ENCODE measurements around the gene SLC25A5.

Gene SLC25A5

DNA sequence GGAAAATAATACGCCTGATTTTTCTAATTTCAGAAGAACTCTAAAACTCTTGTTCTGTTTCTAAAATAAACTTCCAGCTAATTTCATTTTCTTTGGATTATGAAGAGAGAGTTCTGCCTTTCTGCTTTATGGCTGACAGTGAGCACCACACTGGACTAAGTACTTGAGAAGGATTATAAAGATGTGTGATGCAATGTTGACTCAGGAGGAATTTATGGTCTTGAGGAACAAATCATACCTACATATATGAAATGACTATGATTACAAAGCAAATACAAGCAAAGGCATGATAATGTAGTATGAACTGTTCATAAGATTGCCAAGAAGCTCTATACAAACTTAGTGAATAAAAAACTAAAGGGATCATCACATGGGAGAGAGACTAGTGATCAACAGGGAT, 13.0 kb upstream of the SLC25A5 start:
- no peak overlapping the region for H4K8ac ChIP-seq (ENCODE audit: low read depth, low read length)
- no peak for DNase-seq (ENCODE audit: low spot score)
- H3K4me2 ChIP-seq (ENCODE audit: insufficient read depth, low read length, poor library complexity, severe bottlenecking), result no peak overlapping the region
- no peaks in the 10 kb centered on the region for H3K27me3 ChIP-seq (ENCODE audit: control insufficient read depth in 3 of 3, insufficient read depth in 3 of 3, low read depth in 1 of 3, low read length in 3 of 3)
- H2AK5ac ChIP-seq (ENCODE audit: low read depth, low read length), result no peak overlapping the region
- H3K4ac ChIP-seq (ENCODE audit: low read length), result no peak overlapping the region
- no peak overlapping the region for H2BK15ac ChIP-seq (ENCODE audit: low read length)
- no peak overlapping the region for H2AFZ ChIP-seq (ENCODE audit: low read length)
- no peaks in the 10 kb centered on the region for H3K9me3 ChIP-seq (replicated peaks in 1 of 2; ENCODE audit: control insufficient read depth in 2 of 2, insufficient read depth in 1 of 2, low read depth in 1 of 2, low read length in 2 of 2)
- H3K79me1 ChIP-seq (ENCODE audit: low read depth, low read length), result no peaks in the 10 kb centered on the region
- no peak overlapping the region for H2BK5ac ChIP-seq (ENCODE audit: low read length)
- no peak overlapping the region for H2BK120ac ChIP-seq (ENCODE audit: low read depth, low read length)
- no peak overlapping the region for H3K9ac ChIP-seq (ENCODE audit: low read depth, low read length, poor library complexity)
- no peak overlapping the region for H2BK12ac ChIP-seq (ENCODE audit: low read length)
- no peak overlapping the region for H3K23ac ChIP-seq (ENCODE audit: low read depth, low read length, poor library complexity)
- H3K4me1 ChIP-seq (ENCODE audit: control insufficient read depth in 2 of 2, insufficient read depth in 1 of 2, low read depth in 1 of 2, low read length in 2 of 2), result no peaks in the 10 kb centered on the region
- no peaks in the 10 kb centered on the region for H3K36me3 ChIP-seq (replicated peaks in 1 of 2; ENCODE audit: control insufficient read depth in 2 of 2, insufficient read depth in 2 of 2, low read length in 2 of 2)
- no peak overlapping the region for H3K27ac ChIP-seq (replicated peaks; ENCODE audit: low read length)
- H3K4me3 ChIP-seq (ENCODE audit: low read length in 2 of 2), result no peak overlapping the region
- no CpG with 5 or more reads among the region's 1 CpG for WGBS, 2 donors (ENCODE audit: extremely low coverage in 2 of 2, insufficient read length in 2 of 2, insufficient replicate concordance in 1 of 2)
- no peak overlapping the region for H3K18ac ChIP-seq (ENCODE audit: low read length)
- H4K91ac ChIP-seq (ENCODE audit: low read depth, low read length, poor library complexity), result no peak overlapping the region
- no peak overlapping the region for H3K14ac ChIP-seq (ENCODE audit: low read length)

DNA sequence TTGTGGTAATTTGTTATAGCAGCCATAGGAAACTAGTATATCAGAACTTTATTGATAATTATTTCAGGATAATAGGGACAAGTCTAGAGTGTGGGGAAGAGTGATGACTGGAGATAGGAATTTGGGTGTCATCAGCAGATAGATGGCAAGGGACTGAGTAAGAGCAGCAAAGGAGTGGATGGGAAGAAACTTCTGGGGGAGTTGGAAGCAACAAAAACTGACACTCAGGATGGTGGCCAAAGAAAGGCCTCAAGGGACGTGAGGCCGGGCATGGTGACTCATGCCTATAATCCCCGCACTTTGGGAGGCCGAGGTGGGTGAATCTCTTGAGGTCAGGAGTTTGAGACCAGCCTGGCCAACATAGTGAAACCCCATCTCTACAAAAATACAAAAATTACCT, 9.1 kb upstream of the SLC25A5 start:
- no peak overlapping the region for H4K91ac ChIP-seq (ENCODE audit: low read depth, low read length, poor library complexity)
- H3K14ac ChIP-seq (ENCODE audit: low read length), result no peak overlapping the region
- H3K27me3 ChIP-seq (ENCODE audit: control insufficient read depth in 3 of 3, insufficient read depth in 3 of 3, low read depth in 1 of 3, low read length in 3 of 3), result no peaks in the 10 kb centered on the region
- H2BK15ac ChIP-seq (ENCODE audit: low read length), result no peak overlapping the region
- no peaks in the 10 kb centered on the region for H3K4me1 ChIP-seq (ENCODE audit: control insufficient read depth in 2 of 2, insufficient read depth in 1 of 2, low read depth in 1 of 2, low read length in 2 of 2)
- H2BK5ac ChIP-seq (ENCODE audit: low read length), result no peak overlapping the region
- no peak overlapping the region for H3K23ac ChIP-seq (ENCODE audit: low read depth, low read length, poor library complexity)
- H2BK120ac ChIP-seq (ENCODE audit: low read depth, low read length), result no peak overlapping the region
- no peak overlapping the region for H2BK12ac ChIP-seq (ENCODE audit: low read length)
- WGBS, 2 donors (ENCODE audit: extremely low coverage in 2 of 2, insufficient read length in 2 of 2, insufficient replicate concordance in 1 of 2), result no CpG with 5 or more reads among the region's 4 CpGs
- H2AFZ ChIP-seq (ENCODE audit: low read length), result no peak overlapping the region
- no peak overlapping the region for H4K8ac ChIP-seq (ENCODE audit: low read depth, low read length)
- no peak overlapping the region for H3K4ac ChIP-seq (ENCODE audit: low read length)
- no peak overlapping the region for H3K4me2 ChIP-seq (ENCODE audit: insufficient read depth, low read length, poor library complexity, severe bottlenecking)
- no peak overlapping the region for H2AK5ac ChIP-seq (ENCODE audit: low read depth, low read length)
- DNase-seq (ENCODE audit: low spot score), result no peak
- no peaks in the 10 kb centered on the region for H3K36me3 ChIP-seq (replicated peaks in 1 of 2; ENCODE audit: control insufficient read depth in 2 of 2, insufficient read depth in 2 of 2, low read length in 2 of 2)
- H3K18ac ChIP-seq (ENCODE audit: low read length), result no peak overlapping the region
- no peaks in the 10 kb centered on the region for H3K79me1 ChIP-seq (ENCODE audit: low read depth, low read length)
- H3K9me3 ChIP-seq (replicated peaks in 1 of 2; ENCODE audit: control insufficient read depth in 2 of 2, insufficient read depth in 1 of 2, low read depth in 1 of 2, low read length in 2 of 2), result no peaks in the 10 kb centered on the region
- H3K9ac ChIP-seq (ENCODE audit: low read depth, low read length, poor library complexity), result no peak overlapping the region
- H3K27ac ChIP-seq (replicated peaks; ENCODE audit: low read length), result no peak overlapping the region
- H3K4me3 ChIP-seq (ENCODE audit: low read length in 2 of 2), result no peak overlapping the region

DNA sequence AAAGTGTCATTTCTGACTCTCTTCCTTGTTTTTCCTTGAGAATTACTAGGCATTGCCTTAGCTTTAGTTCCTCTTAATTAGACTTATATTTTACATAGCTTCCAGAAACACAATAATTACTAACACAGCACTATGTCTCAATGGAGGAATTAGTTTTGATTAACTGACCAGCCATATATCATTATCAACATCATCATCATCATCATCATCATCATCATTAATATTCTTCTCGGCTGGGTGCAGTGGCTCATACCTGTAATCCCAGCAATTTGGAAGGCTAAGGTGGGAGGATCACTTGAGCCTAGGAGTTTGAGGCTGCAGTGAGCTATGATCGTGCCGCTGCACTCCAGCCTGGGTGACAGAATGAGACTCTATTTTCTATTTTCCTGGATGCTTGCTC, 2.7 kb upstream of the SLC25A5 start:
- H3K23ac ChIP-seq (ENCODE audit: low read depth, low read length, poor library complexity), result no peak overlapping the region
- peaks cover 0 to 4% of the 10 kb centered on the region in 2 donors for H3K4me1 ChIP-seq (ENCODE audit: control insufficient read depth in 2 of 2, insufficient read depth in 1 of 2, low read depth in 1 of 2, low read length in 2 of 2)
- DNase-seq (ENCODE audit: low spot score), result no peak
- no peak overlapping the region for H3K18ac ChIP-seq (ENCODE audit: low read length)
- H2AFZ ChIP-seq (ENCODE audit: low read length), result no peak overlapping the region
- H2BK12ac ChIP-seq (ENCODE audit: low read length), result no peak overlapping the region
- H4K8ac ChIP-seq (ENCODE audit: low read depth, low read length), result no peak overlapping the region
- H3K36me3 ChIP-seq (replicated peaks in 1 of 2; ENCODE audit: control insufficient read depth in 2 of 2, insufficient read depth in 2 of 2, low read length in 2 of 2), result peaks cover 5 to 10% of the 10 kb centered on the region in 2 donors
- H2BK5ac ChIP-seq (ENCODE audit: low read length), result no peak overlapping the region
- no CpG with 5 or more reads among the region's 3 CpGs for WGBS, 2 donors (ENCODE audit: extremely low coverage in 2 of 2, insufficient read length in 2 of 2, insufficient replicate concordance in 1 of 2)
- no peak overlapping the region for H2BK15ac ChIP-seq (ENCODE audit: low read length)
- no peak overlapping the region for H3K27ac ChIP-seq (replicated peaks; ENCODE audit: low read length)
- H3K4ac ChIP-seq (ENCODE audit: low read length), result no peak overlapping the region
- H3K9me3 ChIP-seq (replicated peaks in 1 of 2; ENCODE audit: control insufficient read depth in 2 of 2, insufficient read depth in 1 of 2, low read depth in 1 of 2, low read length in 2 of 2), result no peaks in the 10 kb centered on the region
- H3K4me3 ChIP-seq (ENCODE audit: low read length in 2 of 2), result no peak overlapping the region
- no peak overlapping the region for H4K91ac ChIP-seq (ENCODE audit: low read depth, low read length, poor library complexity)
- no peak overlapping the region for H3K4me2 ChIP-seq (ENCODE audit: insufficient read depth, low read length, poor library complexity, severe bottlenecking)
- H3K79me1 ChIP-seq (ENCODE audit: low read depth, low read length), result no peaks in the 10 kb centered on the region
- H3K27me3 ChIP-seq (ENCODE audit: control insufficient read depth in 3 of 3, insufficient read depth in 3 of 3, low read depth in 1 of 3, low read length in 3 of 3), result no peaks in the 10 kb centered on the region
- no peak overlapping the region for H2AK5ac ChIP-seq (ENCODE audit: low read depth, low read length)
- H2BK120ac ChIP-seq (ENCODE audit: low read depth, low read length), result no peak overlapping the region
- no peak overlapping the region for H3K14ac ChIP-seq (ENCODE audit: low read length)
- no peak overlapping the region for H3K9ac ChIP-seq (ENCODE audit: low read depth, low read length, poor library complexity)

DNA sequence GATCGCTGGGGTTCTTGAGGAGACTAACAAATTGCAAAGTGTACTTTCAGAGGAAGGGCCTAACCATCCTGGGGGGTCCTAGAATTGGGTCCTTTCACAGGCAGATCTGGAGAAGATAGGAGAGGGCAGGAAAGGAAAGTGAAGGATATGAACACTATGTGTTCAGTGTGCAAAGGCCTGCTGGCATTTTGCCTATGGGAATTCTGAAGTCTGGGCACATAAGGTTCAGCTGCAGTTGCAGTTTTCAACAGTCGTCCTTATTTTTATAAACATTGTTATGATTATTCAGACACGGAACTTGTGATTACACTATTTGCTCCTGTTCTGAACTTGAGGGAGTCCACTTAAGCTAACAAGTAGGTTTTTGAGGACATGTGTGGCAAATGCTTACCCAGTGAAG, 1.3 kb upstream of the SLC25A5 start:
- WGBS, 2 donors (ENCODE audit: extremely low coverage in 2 of 2, insufficient read length in 2 of 2, insufficient replicate concordance in 1 of 2), result no CpG with 5 or more reads among the region's 3 CpGs
- no peak overlapping the region for H2BK120ac ChIP-seq (ENCODE audit: low read depth, low read length)
- H2AFZ ChIP-seq (ENCODE audit: low read length), result no peak overlapping the region
- H3K14ac ChIP-seq (ENCODE audit: low read length), result no peak overlapping the region
- peaks cover 9 to 18% of the 10 kb centered on the region in 2 donors for H3K36me3 ChIP-seq (replicated peaks in 1 of 2; ENCODE audit: control insufficient read depth in 2 of 2, insufficient read depth in 2 of 2, low read length in 2 of 2)
- no peak overlapping the region for H2AK5ac ChIP-seq (ENCODE audit: low read depth, low read length)
- no peaks in the 10 kb centered on the region for H3K79me1 ChIP-seq (ENCODE audit: low read depth, low read length)
- H3K4me3 ChIP-seq (ENCODE audit: low read length in 2 of 2), result no peak overlapping the region
- no peak overlapping the region for H2BK15ac ChIP-seq (ENCODE audit: low read length)
- no peak overlapping the region for H3K18ac ChIP-seq (ENCODE audit: low read length)
- no peak overlapping the region for H4K91ac ChIP-seq (ENCODE audit: low read depth, low read length, poor library complexity)
- no peak for DNase-seq (ENCODE audit: low spot score)
- H3K27me3 ChIP-seq (ENCODE audit: control insufficient read depth in 3 of 3, insufficient read depth in 3 of 3, low read depth in 1 of 3, low read length in 3 of 3), result no peaks in the 10 kb centered on the region
- H4K8ac ChIP-seq (ENCODE audit: low read depth, low read length), result no peak overlapping the region
- H3K4ac ChIP-seq (ENCODE audit: low read length), result no peak overlapping the region
- peaks cover 0 to 4% of the 10 kb centered on the region in 2 donors for H3K4me1 ChIP-seq (ENCODE audit: control insufficient read depth in 2 of 2, insufficient read depth in 1 of 2, low read depth in 1 of 2, low read length in 2 of 2)
- H2BK5ac ChIP-seq (ENCODE audit: low read length), result no peak overlapping the region
- H3K4me2 ChIP-seq (ENCODE audit: insufficient read depth, low read length, poor library complexity, severe bottlenecking), result no peak overlapping the region
- H3K9ac ChIP-seq (ENCODE audit: low read depth, low read length, poor library complexity), result no peak overlapping the region
- no peak overlapping the region for H3K23ac ChIP-seq (ENCODE audit: low read depth, low read length, poor library complexity)
- H3K27ac ChIP-seq (replicated peaks; ENCODE audit: low read length), result no peak overlapping the region
- no peaks in the 10 kb centered on the region for H3K9me3 ChIP-seq (replicated peaks in 1 of 2; ENCODE audit: control insufficient read depth in 2 of 2, insufficient read depth in 1 of 2, low read depth in 1 of 2, low read length in 2 of 2)
- no peak overlapping the region for H2BK12ac ChIP-seq (ENCODE audit: low read length)
